ENCODE data around the gene SUPT6H.

The SUPT6H gene

DNA sequence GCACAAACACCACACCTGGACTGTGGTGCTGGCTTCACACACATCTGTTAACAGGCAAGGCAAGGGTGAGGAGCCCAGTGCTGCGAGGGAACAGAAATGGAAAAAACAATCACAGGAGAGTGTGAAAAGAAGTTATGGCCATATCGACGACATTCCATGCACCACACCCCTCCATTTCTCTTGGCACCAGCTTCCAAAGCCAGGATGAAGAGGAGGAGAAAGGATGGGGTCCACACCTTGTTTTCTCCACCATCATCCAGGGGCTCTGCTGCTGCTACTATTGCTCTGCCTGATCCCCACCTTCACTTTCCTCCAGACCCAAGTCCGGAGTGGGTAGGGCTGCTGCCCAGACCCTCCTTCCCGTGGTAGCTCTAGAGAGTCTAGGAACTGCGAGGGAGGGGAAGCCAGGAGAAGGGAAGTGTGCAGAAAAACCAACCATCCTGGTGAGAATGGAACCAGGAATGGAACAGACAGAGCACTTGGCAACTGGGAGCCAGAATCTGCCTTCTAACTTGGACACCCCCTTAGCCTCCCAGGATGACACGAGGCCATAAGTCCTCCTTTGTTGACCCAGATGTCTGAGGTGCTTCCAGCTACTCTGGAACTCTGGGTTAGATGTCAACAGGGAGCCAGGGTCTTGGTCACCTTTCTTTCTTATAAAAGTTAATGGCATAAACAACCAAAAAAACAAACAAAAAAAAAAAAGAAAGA, 50.9 kb downstream of the SUPT6H start:
- ChIA-PET CTCF (interaction anchor here (0.5 to 1.0 kb wide), 3 partner anchors 9 to 14 kb away, joined by 3 to 5 read pairs (median 4); no protein-coding TSS in a partner anchor), POLR2A (ENCODE audit: low non-redundant PET) (interaction anchor here (0.5 kb wide), 1 partner anchor 140 kb away, joined by 4 read pairs; no protein-coding TSS in a partner anchor)
- peak overlapping the region; percentile 96 for H3K27ac ChIP-seq
- TF ChIP-seq CTCF (conservative IDR thresholded peaks at IDR 0.05; ENCODE audit: low read depth) = no peak
- no peak for DNase-seq (ENCODE audit: low spot score)

GRCh38 chr17:28714281-28714680, 52.3 kb downstream of the SUPT6H start:
- no peak for TF ChIP-seq CTCF (conservative IDR thresholded peaks at IDR 0.05; ENCODE audit: low read depth)
- ChIA-PET POLR2A (ENCODE audit: low non-redundant PET) (no interaction called here), CTCF (interaction anchor here (0.7 kb wide), 1 partner anchor 521 kb away, joined by 3 read pairs; no protein-coding TSS in a partner anchor)
- H3K27ac ChIP-seq = peak overlapping the region; percentile 96
- no peak for DNase-seq (ENCODE audit: low spot score)

- no peak for DNase-seq (ENCODE audit: low spot score)
- peak overlapping the region; percentile 96 for H3K27ac ChIP-seq
- CTCF ChIA-PET = no interaction called here
- TF ChIP-seq CTCF (conservative IDR thresholded peaks at IDR 0.05; ENCODE audit: low read depth) = no peak
- POLR2A ChIA-PET (ENCODE audit: low non-redundant PET) = interaction anchor here (0.5 kb wide), 1 partner anchor 10 kb away, joined by 3 read pairs; no protein-coding TSS in a partner anchor
Observed at GRCh38 chr17:28715217-28715616, 53.2 kb downstream of the SUPT6H start.

- ChIA-PET CTCF (no interaction called here), POLR2A (ENCODE audit: low non-redundant PET) (interaction anchor here (0.7 to 1.1 kb wide), 2 partner anchors 56 to 68 kb away, joined by 4 read pairs; partner anchors contain the start of gene SDF2)
- no peak for DNase-seq (ENCODE audit: low spot score)
- H3K27ac ChIP-seq = peak overlapping the region; percentile 99
- no peak for TF ChIP-seq CTCF (conservative IDR thresholded peaks at IDR 0.05; ENCODE audit: low read depth)
Observed at GRCh38 chr17:28716740-28717577, 55.0 kb downstream of the SUPT6H start.

GRCh38 chr17:28717578-28718332, 55.8 kb downstream of the SUPT6H start, which contains the start of gene RAB34:
RAB34 (minus strand) TSS chr17:28717868; CDS start chr17:28717266, 602 bp downstream.
- TF ChIP-seq CTCF (conservative IDR thresholded peaks at IDR 0.05; ENCODE audit: low read depth) = peak; percentile 44; the same call in 1 of the 2 replicates
- peak; percentile 66 for DNase-seq (ENCODE audit: low spot score)
- ChIA-PET POLR2A (ENCODE audit: low non-redundant PET) (interaction anchor here (0.7 to 1.1 kb wide), 2 partner anchors 56 to 68 kb away, joined by 4 read pairs; partner anchors contain the start of gene SDF2), CTCF (no interaction called here)
- H3K27ac ChIP-seq = peak within 1 kb of the TSS; percentile 99
